ENCODE measurements around the gene MTG1.

- TF ChIP-seq ARNTL (CRISPR knock-in tag; IDR thresholded peaks at IDR 0.05; ENCODE audit: borderline replicate concordance, low read depth), result no peak
- no peak for TF ChIP-seq ZC3H10 (CRISPR knock-in tag; IDR thresholded peaks at IDR 0.05)
- TF ChIP-seq PPARA (CRISPR knock-in tag; IDR thresholded peaks at IDR 0.05; ENCODE audit: borderline replicate concordance), result no peak
- no peak for TF ChIP-seq ISL1 (CRISPR knock-in tag; IDR thresholded peaks at IDR 0.05)
- no peak for TF ChIP-seq POU6F1 (CRISPR knock-in tag; IDR thresholded peaks at IDR 0.05; ENCODE audit: borderline replicate concordance, low read depth)
- no peak for TF ChIP-seq TOX (CRISPR knock-in tag; IDR thresholded peaks at IDR 0.05; ENCODE audit: borderline replicate concordance)
- no peak for TF ChIP-seq RARB (CRISPR knock-in tag; IDR thresholded peaks at IDR 0.05)
- no peak for TF ChIP-seq CSRNP3 (CRISPR knock-in tag; IDR thresholded peaks at IDR 0.05)
- no peak for TF ChIP-seq ZFP30 (CRISPR knock-in tag; IDR thresholded peaks at IDR 0.05)
- TF ChIP-seq CREB5 (CRISPR knock-in tag; IDR thresholded peaks at IDR 0.05; ENCODE audit: low read depth), result no peak
- no peak for TF ChIP-seq ZNF70 (CRISPR knock-in tag; IDR thresholded peaks at IDR 0.05)
- TF ChIP-seq TCF4 (CRISPR knock-in tag; IDR thresholded peaks at IDR 0.05; ENCODE audit: borderline replicate concordance), result no peak
Measured at GRCh38 chr10:133446979-133447378, 53.0 kb downstream of the MTG1 start.

Measured in SK-N-SH treated with all-trans-retinoic acid at 6 μM for 48 hours (cell line).